Endothelial cell of umbilical vein (primary cell): ENCODE data around the gene RBM3. TPM values are rescaled to one million over a fixed set of nuclear protein-coding genes. Genes with fewer than 3 reads are reported as not detected.

ENCODE experiments used
- BruUV-seq: library from RNA; stranded (reverse); fragments of 400-500 nt; replicated peaks from 2 replicates; lab custom pipeline; 2021; lab: Mats Ljungman, UMichigan
- CTCF ChIA-PET: fragments of 300-600, 350-600 bp; sonication (Branson Sonifier 250); formaldehyde crosslinking; loops from one replicate; lab custom pipeline; 2021; ENCODE audit warnings: antibody characterized with exemption, inconsistent platforms; lab: Charles Lee
- POLR2A ChIA-PET: fragments of 300-600, 350-600 bp; sonication (Branson Sonifier 250); formaldehyde crosslinking; loops from one replicate; lab custom pipeline; 2021; ENCODE audit warnings: antibody characterized with exemption, inconsistent platforms; lab: Charles Lee
- DNase-seq: peaks from one replicate; pipeline ENCODE4 v3.0.0-alpha.2; 2011; ENCODE audit warnings: low read depth, low spot score
- FAIRE-seq: peaks from 2 replicates; lab custom pipeline; 2011; peaks lifted over from hg19 to GRCh38; lab: Jason Lieb, UNC
- H2AFZ ChIP-seq: 2 replicates; pipeline ENCODE4 v1.6.0; 2012; ENCODE audit warnings: low read depth, low read length, control low read depth, inconsistent platforms
- H3K27ac ChIP-seq: 2 replicates; pipeline ENCODE4 v1.5.1; 2011; ENCODE audit warnings: low read depth, mild to moderate bottlenecking, control low read depth, low read length, moderate library complexity; ENCODE audit not compliant: insufficient read depth
- H3K27me3 ChIP-seq, 2 experiments: 2 replicates each; pipeline versions ENCODE4 v1.6.0 to v1.6.1; 2011; ENCODE audit warnings: low read length in 2 of 2, mixed read lengths in 1 of 2; ENCODE audit not compliant: control insufficient read depth in 2 of 2, insufficient read depth in 2 of 2
- H3K36me3 ChIP-seq, 2 experiments: 2 replicates in 1 of 2; 3 replicates in 1 of 2; pipeline ENCODE4 v1.5.1; 2011; ENCODE audit warnings: low read length in 2 of 2, mild to moderate bottlenecking in 1 of 2, moderate library complexity in 1 of 2; ENCODE audit not compliant: control insufficient read depth in 2 of 2, insufficient read depth in 2 of 2; ENCODE audit errors: extremely low read depth in 1 of 2
- H3K4me1 ChIP-seq: 3 replicates; pipeline ENCODE4 v1.5.1; 2011; ENCODE audit warnings: mild to moderate bottlenecking, low read length; ENCODE audit not compliant: control insufficient read depth, insufficient read depth; ENCODE audit errors: extremely low read depth
- H3K4me2 ChIP-seq: 2 replicates; pipeline ENCODE4 v1.6.1; 2011; ENCODE audit warnings: low read length, control low read depth, mixed read lengths; ENCODE audit not compliant: insufficient read depth
- H3K4me3 ChIP-seq, 3 experiments: fragments of 200-600 bp in 1 of 3; sonication (generic), shearing (Covaris generic) in 1 of 3; replicated peaks in 1 of 3; 2 replicates each; pipeline ENCODE4 v1.5.1; 2011 to 2016; ENCODE audit warnings: control low read depth in 3 of 3, low read length in 3 of 3, mild to moderate bottlenecking in 2 of 3, inconsistent platforms in 1 of 3, low read depth in 1 of 3, moderate library complexity in 1 of 3; ENCODE audit not compliant: insufficient read depth in 1 of 3
- H3K79me2 ChIP-seq: 2 replicates; pipeline ENCODE4 v1.6.0; 2012; ENCODE audit warnings: low read length, inconsistent platforms; ENCODE audit not compliant: control insufficient read depth, insufficient read depth
- H3K9ac ChIP-seq: replicated peaks from 2 replicates; pipeline ENCODE3; 2011; ENCODE audit warnings: low read length, control low read depth; ENCODE audit not compliant: insufficient read depth; ENCODE audit errors: extremely low read depth
- H3K9me1 ChIP-seq: replicated peaks from 3 replicates; pipeline ENCODE4 v1.6.0; 2011; ENCODE audit warnings: mild to moderate bottlenecking, low read length; ENCODE audit not compliant: control insufficient read depth, insufficient read depth; ENCODE audit errors: extremely low read depth
- H3K9me3 ChIP-seq: replicated peaks from 2 replicates; pipeline ENCODE4 v1.5.1; 2012; ENCODE audit warnings: low read length, inconsistent platforms; ENCODE audit not compliant: control insufficient read depth, insufficient read depth
- H4K20me1 ChIP-seq: replicated peaks from 2 replicates; pipeline ENCODE3; 2011; ENCODE audit warnings: mild to moderate bottlenecking, low read length; ENCODE audit not compliant: control insufficient read depth, insufficient read depth; ENCODE audit errors: extremely low read depth
- EZH2 ChIP-seq: IDR thresholded peaks from 2 replicates; pipeline ENCODE4 v1.6.1; 2012; ENCODE audit warnings: borderline replicate concordance, low read depth, mild to moderate bottlenecking, moderate library complexity, low read length, inconsistent platforms; ENCODE audit not compliant: severe bottlenecking
- FOS ChIP-seq: IDR thresholded peaks from 2 replicates; pipeline ENCODE4 v1.6.1; 2011; ENCODE audit warnings: mild to moderate bottlenecking, low read length, moderate library complexity, borderline replicate concordance; ENCODE audit not compliant: insufficient read depth
- MYC ChIP-seq: IDR thresholded peaks from one replicate; pipeline ENCODE4 v1.6.1; 2011; ENCODE audit warnings: mild to moderate bottlenecking, low read depth, low read length
- POLR2A ChIP-seq: IDR thresholded peaks from 2 replicates; pipeline ENCODE4 v1.6.1; 2012; ENCODE audit warnings: low read depth, mild to moderate bottlenecking, control low read depth, low read length
- POLR2AphosphoS5 ChIP-seq: IDR thresholded peaks from 2 replicates; pipeline ENCODE4 v1.6.1; 2012; ENCODE audit warnings: low read depth, mild to moderate bottlenecking, control low read depth, low read length, moderate library complexity; ENCODE audit not compliant: insufficient read depth
- dilution Hi-C: fragments of 300-500 bp; cut with MboI; formaldehyde crosslinking; loops from one replicate; pipeline ENCODE4 v1.15.0; 2019; ENCODE audit warnings: low sequenced_read_pairs; ENCODE audit not compliant: extremely low pct_ligation_motif_present
- intact Hi-C: fragments of 100-400 bp; cut with micrococcal nuclease; formaldehyde crosslinking; loops from one replicate; pipeline ENCODE4 v1.10.0; 2022
- polyA plus RNA-seq, 4 experiments: library from polyadenylated mRNA; depleted of rRNA in 3 of 4; stranded (reverse) in 3 of 4; unstranded in 1 of 4; fragments of >200 nt; gene quantifications; 2 replicates each; pipeline versions ENCODE4 v1.2.1 to v1.2.3, GENCODE V29; 2011 to 2012; ENCODE audit warnings: missing spikeins in 1 of 4
- total RNA-seq: library from RNA; stranded (reverse); gene quantifications from 2 replicates; pipeline ENCODE4 v1.2.3, GENCODE V29; 2021
- TF ChIP-seq, protein P1 (sequence below), 2 donors: IDR thresholded peaks; 1 replicate in 1 of 2; 2 replicates in 1 of 2; pipeline ENCODE4 v1.5.1; 2011; ENCODE audit warnings: low read length in 2 of 2, mild to moderate bottlenecking in 2 of 2, moderate library complexity in 2 of 2, control low read depth in 1 of 2, inconsistent platforms in 1 of 2, low read depth in 1 of 2; ENCODE audit not compliant: insufficient read depth in 1 of 2; ENCODE audit errors: extremely low read depth in 1 of 2
- TF ChIP-seq, protein P2 (sequence below): IDR thresholded peaks from 2 replicates; pipeline ENCODE4 v1.6.1; 2011; ENCODE audit not compliant: insufficient read depth, insufficient read length

The RBM3 gene
- total and polyA plus RNA-seq, 2 donors (not counting 3 experiments of a cell fraction or from before 2014, with no cell fraction given): 313 to 477 TPM

DNA sequence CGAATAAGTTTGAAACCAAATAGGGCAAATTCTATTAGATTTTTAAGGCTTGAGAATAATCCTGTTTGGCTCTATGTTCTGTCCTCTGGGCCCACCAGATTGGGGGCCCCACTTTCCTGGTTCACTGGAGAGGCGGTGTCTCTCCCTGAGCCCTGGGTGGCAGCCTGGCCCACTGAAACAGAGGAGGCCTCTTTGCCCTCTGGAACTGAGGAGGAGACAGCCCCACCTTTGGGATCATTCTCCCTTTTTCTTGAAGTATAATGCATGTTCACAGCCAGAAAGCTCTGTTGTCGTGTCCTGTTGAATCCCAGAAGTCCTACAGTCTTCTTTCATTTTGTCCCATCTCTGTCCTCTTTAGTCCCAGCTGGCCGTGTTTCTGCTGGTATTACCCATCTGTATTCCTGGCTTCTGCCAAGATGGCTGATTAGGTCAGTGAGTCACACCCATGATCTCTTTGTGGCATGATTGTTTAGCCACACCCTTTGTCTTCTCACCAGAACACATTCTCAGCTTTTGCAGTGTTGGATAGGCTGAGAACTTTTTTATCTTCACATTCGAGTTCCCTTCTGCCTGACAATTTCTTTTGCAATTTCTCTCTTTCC is 42.8 kb upstream of the RBM3 start:
- Histone ChIP-seq H3K9me1 (no peaks in the 10 kb centered on the region), H3K36me3 (peaks cover 0 to 2% of the 10 kb centered on the region in 2 experiments), H3K9ac (no peak overlapping the region), H4K20me1 (no peaks in the 10 kb centered on the region), H3K79me2 (no peaks in the 10 kb centered on the region), H3K27ac (peak overlapping the region; percentile 24), H3K9me3 (no peaks in the 10 kb centered on the region), H3K4me1 (peaks cover 4% of the 10 kb centered on the region), H3K27me3 (no peaks in the 10 kb centered on the region), H2AFZ (peak overlapping the region; percentile 30), H3K4me2 (no peak overlapping the region), H3K4me3 (no peak overlapping the region)
- dilution Hi-C loops: no loop called here
- DNase-seq (no peak), FAIRE-seq (peak; percentile 90)
- intact Hi-C loops: no loop called here
- no peak for TF ChIP-seq MYC
- peak; percentile 39 for TF ChIP-seq FOS
- ChIA-PET CTCF (interaction anchor here (0.8 kb wide), 1 partner anchor 8 kb away, joined by 3 read pairs; the partner anchor contains the start of gene TBC1D25), POLR2A (no interaction called here)
- BruUV-seq: no TSS peak

GRCh38 chrX:48532161-48532560 is 42.1 kb upstream of the RBM3 start:
- DNase-seq (no peak), FAIRE-seq (peak; percentile 80)
- H3K4me3 ChIP-seq: no peak overlapping the region
- H3K27me3 ChIP-seq: no peaks in the 10 kb centered on the region
- H4K20me1 ChIP-seq: no peaks in the 10 kb centered on the region
- no peaks in the 10 kb centered on the region for H3K9me3 ChIP-seq
- CTCF ChIA-PET: no interaction called here
- dilution Hi-C loops: no loop called here
- no peak overlapping the region for H3K9ac ChIP-seq
- no peak overlapping the region for H3K4me2 ChIP-seq
- H3K27ac ChIP-seq: no peak overlapping the region
- TF ChIP-seq, protein P1, sequence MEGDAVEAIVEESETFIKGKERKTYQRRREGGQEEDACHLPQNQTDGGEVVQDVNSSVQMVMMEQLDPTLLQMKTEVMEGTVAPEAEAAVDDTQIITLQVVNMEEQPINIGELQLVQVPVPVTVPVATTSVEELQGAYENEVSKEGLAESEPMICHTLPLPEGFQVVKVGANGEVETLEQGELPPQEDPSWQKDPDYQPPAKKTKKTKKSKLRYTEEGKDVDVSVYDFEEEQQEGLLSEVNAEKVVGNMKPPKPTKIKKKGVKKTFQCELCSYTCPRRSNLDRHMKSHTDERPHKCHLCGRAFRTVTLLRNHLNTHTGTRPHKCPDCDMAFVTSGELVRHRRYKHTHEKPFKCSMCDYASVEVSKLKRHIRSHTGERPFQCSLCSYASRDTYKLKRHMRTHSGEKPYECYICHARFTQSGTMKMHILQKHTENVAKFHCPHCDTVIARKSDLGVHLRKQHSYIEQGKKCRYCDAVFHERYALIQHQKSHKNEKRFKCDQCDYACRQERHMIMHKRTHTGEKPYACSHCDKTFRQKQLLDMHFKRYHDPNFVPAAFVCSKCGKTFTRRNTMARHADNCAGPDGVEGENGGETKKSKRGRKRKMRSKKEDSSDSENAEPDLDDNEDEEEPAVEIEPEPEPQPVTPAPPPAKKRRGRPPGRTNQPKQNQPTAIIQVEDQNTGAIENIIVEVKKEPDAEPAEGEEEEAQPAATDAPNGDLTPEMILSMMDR (IDR thresholded peaks at IDR 0.05; ENCODE audit: extremely low read depth in 1 of 2, insufficient read depth in 1 of 2, low read depth in 1 of 2, low read length in 2 of 2): no peak
- TF ChIP-seq FOS (no peak), EZH2 (no peak), POLR2A (no peak), MYC (no peak), POLR2AphosphoS5 (no peak)
- TF ChIP-seq, protein P2, sequence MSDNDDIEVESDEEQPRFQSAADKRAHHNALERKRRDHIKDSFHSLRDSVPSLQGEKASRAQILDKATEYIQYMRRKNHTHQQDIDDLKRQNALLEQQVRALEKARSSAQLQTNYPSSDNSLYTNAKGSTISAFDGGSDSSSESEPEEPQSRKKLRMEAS: no peak
- H3K9me1 ChIP-seq: no peaks in the 10 kb centered on the region
- peaks cover 0 to under 1% of the 10 kb centered on the region in 2 experiments for H3K36me3 ChIP-seq
- H3K4me1 ChIP-seq: peaks cover 4% of the 10 kb centered on the region
- intact Hi-C loops: no loop called here
- no peaks in the 10 kb centered on the region for H3K79me2 ChIP-seq
- POLR2A ChIA-PET: no interaction called here
- peak overlapping the region; percentile 30 for H2AFZ ChIP-seq
- BruUV-seq: no TSS peak
